Vagina (tissue), 2 donors: ENCODE measurements around the gene SMPX. TPM values are rescaled to one million over a fixed set of nuclear protein-coding genes. Genes with fewer than 3 reads are reported as not detected.

Experiments used
- DNase-seq, 2 donors: peaks; one replicate each; pipeline ENCODE4 v3.0.0-alpha.2; 2017; ENCODE audit errors: extremely low spot score in 2 of 2
- H3K27ac ChIP-seq: fragments of 200-600 bp; sonication (generic); one replicate; pipeline ENCODE4 v1.5.1; 2019
- H3K27me3 ChIP-seq: fragments of 200-600 bp; sonication (generic); one replicate; pipeline ENCODE4 v1.5.1; 2019
- H3K36me3 ChIP-seq, 2 donors: fragments of 200-600 bp; sonication (generic); one replicate each; pipeline ENCODE4 v1.5.1; 2017 to 2019
- H3K4me1 ChIP-seq: fragments of 200-600 bp; sonication (generic); one replicate; pipeline ENCODE4 v1.5.1; 2019
- H3K4me3 ChIP-seq, 2 donors: fragments of 200-600 bp; sonication (generic); 1 replicate in 1 of 2; 2 replicates in 1 of 2; pipeline ENCODE4 v1.5.1; 2016 to 2019
- H3K9me3 ChIP-seq: fragments of 200-600 bp; sonication (generic); one replicate; pipeline ENCODE4 v1.5.1; 2019
- CTCF ChIP-seq, 3 experiments: fragments of 450-650 bp in 2 of 3; fragments of 200-600 bp in 1 of 3; sonication (generic) in 1 of 3; IDR thresholded peaks; one replicate each; pipeline ENCODE4 v1.5.1; 2017 to 2019; ENCODE audit warnings: antibody characterized with exemption in 3 of 3, mild to moderate bottlenecking in 2 of 3, moderate library complexity in 2 of 3
- POLR2A ChIP-seq, 2 donors: fragments of 450-650 bp; IDR thresholded peaks; one replicate each; pipeline ENCODE4 v1.6.1; 2017; ENCODE audit warnings: antibody characterized with exemption in 2 of 2, mild to moderate bottlenecking in 2 of 2, moderate library complexity in 2 of 2
- POLR2AphosphoS5 ChIP-seq, 2 donors: sonication (generic); formaldehyde crosslinking; IDR thresholded peaks; one replicate each; pipeline ENCODE4 v1.9.0; 2017; ENCODE audit warnings: antibody characterized with exemption in 2 of 2, mild to moderate bottlenecking in 2 of 2, low read depth in 1 of 2; ENCODE audit not compliant: insufficient read depth in 1 of 2
- intact Hi-C: fragments of 100-400 bp; cut with DNase I; formaldehyde crosslinking; loops from one replicate; pipeline ENCODE4 v1.15.1; 2023
- total RNA-seq: library from RNA; depleted of rRNA; stranded (reverse); fragments of >200 nt; gene quantifications from one replicate; pipeline ENCODE4 v1.2.3, GENCODE V29; 2016

SMPX gene
- total RNA-seq, 1 donor from 2014 or later: not detected

DNA sequence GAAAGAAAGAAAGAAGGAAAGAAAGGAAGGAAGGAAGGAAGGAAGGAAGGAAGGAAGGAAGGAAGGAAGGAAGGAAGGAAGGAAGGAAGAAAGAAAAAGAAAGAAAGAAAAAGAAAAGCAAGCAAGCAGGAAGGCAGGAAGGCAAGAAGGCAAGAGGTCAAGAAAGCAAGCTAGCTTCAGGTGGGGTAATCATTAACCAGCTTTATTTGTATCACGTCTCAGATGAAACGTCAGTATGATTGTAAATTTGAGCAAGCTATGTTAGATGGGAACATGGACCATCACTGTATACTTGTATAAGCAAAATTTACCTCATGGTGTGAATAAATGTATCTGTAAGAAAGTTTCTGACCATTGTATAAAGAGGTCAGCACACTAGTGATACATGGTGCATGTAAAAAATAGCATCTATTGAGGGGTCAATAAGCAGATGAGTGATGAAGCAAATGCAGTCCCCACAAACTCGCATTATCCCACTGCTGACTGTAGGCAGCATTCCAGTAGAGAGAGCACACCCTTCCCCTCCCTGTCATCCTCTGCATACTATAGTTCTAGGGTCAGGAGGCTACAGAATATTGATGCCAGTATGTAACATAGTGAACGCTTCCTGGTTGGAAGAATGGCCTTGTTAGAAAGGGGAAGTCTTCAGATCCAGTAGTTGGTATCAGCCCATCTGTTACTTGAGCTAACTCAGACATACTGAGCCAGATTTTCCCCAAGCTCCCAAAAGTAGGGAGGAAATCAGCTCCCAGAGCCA, 83.3 kb downstream of the SMPX start:
- Histone ChIP-seq H3K4me1 (no peaks in the 10 kb centered on the region), H3K27ac (no peak overlapping the region), H3K36me3 (no peaks in the 10 kb centered on the region), H3K9me3 (no peaks in the 10 kb centered on the region), H3K4me3 (no peak overlapping the region), H3K27me3 (no peaks in the 10 kb centered on the region)
- intact Hi-C loops: no loop called here
- TF ChIP-seq CTCF (IDR thresholded peaks at IDR 0.05) (no peak), POLR2A (IDR thresholded peaks at IDR 0.05) (no peak), POLR2AphosphoS5 (IDR thresholded peaks at IDR 0.05; ENCODE audit: insufficient read depth in 1 of 2, low read depth in 1 of 2) (no peak)
- no peak for DNase-seq

GRCh38 chrX:21666679-21667078, 91.2 kb downstream of the SMPX start:
- Histone ChIP-seq H3K36me3 (no peaks in the 10 kb centered on the region), H3K27ac (no peak overlapping the region), H3K27me3 (no peaks in the 10 kb centered on the region), H3K4me1 (no peaks in the 10 kb centered on the region), H3K4me3 (no peak overlapping the region), H3K9me3 (no peaks in the 10 kb centered on the region)
- intact Hi-C loops: loop anchor here (1.0 kb wide), 1 partner anchor 19 kb away; no protein-coding TSS in a partner anchor
- TF ChIP-seq CTCF (IDR thresholded peaks at IDR 0.05): no peak
- no peak for TF ChIP-seq POLR2A (IDR thresholded peaks at IDR 0.05)
- TF ChIP-seq POLR2AphosphoS5 (IDR thresholded peaks at IDR 0.05; ENCODE audit: insufficient read depth in 1 of 2, low read depth in 1 of 2): no peak
- no peak for DNase-seq

GRCh38 chrX:21666252-21666651, 91.7 kb downstream of the SMPX start:
- Histone ChIP-seq H3K27ac (no peak overlapping the region), H3K4me3 (no peak overlapping the region), H3K27me3 (no peaks in the 10 kb centered on the region), H3K9me3 (no peaks in the 10 kb centered on the region), H3K4me1 (no peaks in the 10 kb centered on the region), H3K36me3 (no peaks in the 10 kb centered on the region)
- no peak for DNase-seq
- intact Hi-C loops: no loop called here
- no peak for TF ChIP-seq POLR2A (IDR thresholded peaks at IDR 0.05)

- H3K36me3 ChIP-seq: no peaks in the 10 kb centered on the region
- no peak overlapping the region for H3K4me3 ChIP-seq
- H3K27ac ChIP-seq: no peak overlapping the region
- H3K9me3 ChIP-seq: no peaks in the 10 kb centered on the region
- no peak for DNase-seq
- H3K4me1 ChIP-seq: no peaks in the 10 kb centered on the region
- TF ChIP-seq POLR2A (IDR thresholded peaks at IDR 0.05): no peak
- no peak for TF ChIP-seq CTCF (IDR thresholded peaks at IDR 0.05)
- TF ChIP-seq POLR2AphosphoS5 (IDR thresholded peaks at IDR 0.05; ENCODE audit: insufficient read depth in 1 of 2, low read depth in 1 of 2): no peak
- H3K27me3 ChIP-seq: no peaks in the 10 kb centered on the region
- intact Hi-C loops: no loop called here
These were observed 95.2 kb downstream of the SMPX start for GRCh38 chrX:21662761-21663160.

DNA sequence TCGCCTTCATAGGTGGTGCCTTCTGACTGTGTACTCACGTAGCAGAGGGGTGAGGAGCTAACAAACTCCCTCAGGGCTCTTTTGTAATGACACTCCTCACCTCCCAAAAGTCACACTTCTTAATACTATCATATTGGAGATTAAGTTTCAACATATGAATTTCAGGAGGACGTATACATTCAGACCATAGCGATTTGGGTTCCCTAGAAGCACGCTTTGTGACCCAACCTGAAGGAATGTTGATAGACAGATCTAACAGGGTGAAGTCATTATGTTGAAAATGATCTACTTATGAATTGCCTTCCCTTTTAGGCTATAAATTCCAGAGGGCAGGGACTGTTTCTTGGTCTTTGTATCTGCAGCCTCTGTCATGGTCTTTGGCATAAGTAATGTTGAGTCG, 96.6 kb downstream of the SMPX start:
- no peak for TF ChIP-seq CTCF (IDR thresholded peaks at IDR 0.05)
- no peak for TF ChIP-seq POLR2AphosphoS5 (IDR thresholded peaks at IDR 0.05; ENCODE audit: insufficient read depth in 1 of 2, low read depth in 1 of 2)
- TF ChIP-seq POLR2A (IDR thresholded peaks at IDR 0.05): no peak
- intact Hi-C loops: no loop called here
- no peak for DNase-seq
- no peak overlapping the region for H3K27ac ChIP-seq
- no peak overlapping the region for H3K4me3 ChIP-seq
- H3K4me1 ChIP-seq: no peaks in the 10 kb centered on the region
- no peaks in the 10 kb centered on the region for H3K36me3 ChIP-seq
- no peaks in the 10 kb centered on the region for H3K9me3 ChIP-seq
- H3K27me3 ChIP-seq: no peaks in the 10 kb centered on the region
